ENCODE measurements around the gene SYTL2. TPM values are rescaled to one million over a fixed set of nuclear protein-coding genes. Genes with fewer than 3 reads are reported as not detected.

The SYTL2 gene
- total RNA-seq, 1 experiment from 2014 or later: 5.2 TPM

GRCh38 chr11:85742348-85742747 is 68.6 kb downstream of the SYTL2 start:
- no peak for DNase-seq
- no peak overlapping the region for H3K4ac ChIP-seq (ENCODE audit: low read depth, low read length)
- H3K9me3 ChIP-seq (ENCODE audit: control insufficient read depth, low read depth, low read length): no peaks in the 10 kb centered on the region
- no peak overlapping the region for H2AFZ ChIP-seq (ENCODE audit: low read length)
- H3K4me1 ChIP-seq (ENCODE audit: insufficient read depth, low read length): no peaks in the 10 kb centered on the region
- H3K79me2 ChIP-seq (ENCODE audit: insufficient read depth, low read length): no peaks in the 10 kb centered on the region
- Mint-ChIP-seq H3K4me1 (peaks cover 15 to 19% of the 10 kb centered on the region in 2 experiments), H3K36me3 (ENCODE audit: insufficient read depth in 1 of 3, low read depth in 3 of 3) (no peaks in the 10 kb centered on the region), H3K27me3 (ENCODE audit: low read depth) (no peaks in the 10 kb centered on the region; the same call in none of the 2 replicates), H3K9me3 (no peaks in the 10 kb centered on the region), H3K27ac (no peak overlapping the region), H3K4me3 (no peak overlapping the region)
- no peaks in the 10 kb centered on the region for H3K23me2 ChIP-seq (ENCODE audit: insufficient read length, low read depth, low read length, poor library complexity, severe bottlenecking)
- no peak overlapping the region for H3K14ac ChIP-seq (ENCODE audit: insufficient read depth, low read length)
- H2BK15ac ChIP-seq (ENCODE audit: low read depth, low read length): no peak overlapping the region
- H4K20me1 ChIP-seq (ENCODE audit: control insufficient read depth, insufficient read depth, insufficient read length): no peaks in the 10 kb centered on the region
- H4K5ac ChIP-seq (ENCODE audit: insufficient read length, low read depth, low read length): no peak overlapping the region
- no peak for TF ChIP-seq CTCF (conservative IDR thresholded peaks at IDR 0.05)
- H4K8ac ChIP-seq (replicated peaks; ENCODE audit: insufficient read length, low read depth, low read length): no peak overlapping the region
- no peak overlapping the region for H3T11ph ChIP-seq (ENCODE audit: low read length)
- no peak overlapping the region for H3K4me2 ChIP-seq (ENCODE audit: insufficient read depth, insufficient read length, low read length)
- H3K9ac ChIP-seq (ENCODE audit: extremely low read depth, insufficient read length, low read length): no peak overlapping the region
- WGBS (ENCODE audit: extremely low coverage, insufficient read length, low lambda C conversion rate): no CpG with 5 or more reads among the region's 4 CpGs
- H2AK5ac ChIP-seq (ENCODE audit: insufficient read length, low read length): no peak overlapping the region
- H3K27me3 ChIP-seq (ENCODE audit: insufficient read depth, low read length): no peaks in the 10 kb centered on the region
- H4K91ac ChIP-seq (ENCODE audit: insufficient read length, low read depth, low read length): no peak overlapping the region
- no peak overlapping the region for H2BK5ac ChIP-seq (ENCODE audit: insufficient read length, low read length)
- no peak overlapping the region for H3K27ac ChIP-seq (ENCODE audit: insufficient read length, low read depth, low read length)
- no peak overlapping the region for H2BK120ac ChIP-seq (ENCODE audit: low read depth, low read length, poor library complexity, severe bottlenecking)
- no peaks in the 10 kb centered on the region for H3K79me1 ChIP-seq (ENCODE audit: insufficient read depth, low read depth, low read length, poor library complexity, severe bottlenecking)
- no peak overlapping the region for H3K23ac ChIP-seq (ENCODE audit: insufficient read length, low read depth, low read length)
- no peak overlapping the region for H2BK20ac ChIP-seq (ENCODE audit: low read depth, low read length, poor library complexity, severe bottlenecking)
- H3K56ac ChIP-seq (ENCODE audit: insufficient read length, low read depth, low read length): no peak overlapping the region
- no peak overlapping the region for H2BK12ac ChIP-seq (ENCODE audit: insufficient read length, low read depth, low read length)
- H3K18ac ChIP-seq (ENCODE audit: insufficient read length, low read depth, low read length): no peak overlapping the region
